Neuronal stem cell (in vitro differentiated cells): Measurements from ENCODE around the gene TPRKB.
"Not testable (repeated sequence)": the region's sequence is repeated elsewhere in the genome, so short reads cannot be mapped to it uniquely, and the experiment has no call there.

Source experiments
- DNase-seq: peaks from one replicate; pipeline ENCODE4 v3.0.0-alpha.2; 2013; ENCODE audit warnings: low spot score
- H2AFZ ChIP-seq: one replicate; pipeline ENCODE4 v1.6.1; 2013; ENCODE audit warnings: mild to moderate bottlenecking, low read length, inconsistent platforms
- H2AK5ac ChIP-seq: 2 replicates; pipeline ENCODE4 v1.6.1; 2013; ENCODE audit warnings: low read depth, mild to moderate bottlenecking, inconsistent platforms, low read length, moderate library complexity, mixed read lengths
- H2BK120ac ChIP-seq: 2 replicates; pipeline ENCODE4 v1.6.1; 2013; ENCODE audit warnings: low read depth, mild to moderate bottlenecking, inconsistent platforms, low read length, moderate library complexity, mixed read lengths
- H2BK12ac ChIP-seq: one replicate; pipeline ENCODE4 v1.6.1; 2013; ENCODE audit warnings: low read length, inconsistent platforms
- H2BK15ac ChIP-seq: 2 replicates; pipeline ENCODE4 v1.6.1; 2013; ENCODE audit warnings: mild to moderate bottlenecking, low read length, inconsistent platforms, mixed read lengths
- H2BK5ac ChIP-seq: one replicate; pipeline ENCODE4 v1.6.1; 2013; ENCODE audit warnings: inconsistent platforms, mild to moderate bottlenecking, low read length, moderate library complexity
- H3K14ac ChIP-seq: one replicate; pipeline ENCODE4 v1.6.1; 2013; ENCODE audit warnings: low read length, inconsistent platforms
- H3K18ac ChIP-seq: 2 replicates; pipeline ENCODE4 v1.6.1; 2013; ENCODE audit warnings: low read length, inconsistent platforms
- H3K23ac ChIP-seq: 2 replicates; pipeline ENCODE4 v1.6.1; 2013; ENCODE audit warnings: low read depth, mild to moderate bottlenecking, mixed read lengths, low read length, inconsistent platforms; ENCODE audit not compliant: poor library complexity
- H3K27ac ChIP-seq: replicated peaks from 3 replicates; pipeline ENCODE4 v1.5.1; 2013; ENCODE audit warnings: low read length, inconsistent platforms
- H3K27me3 ChIP-seq, 3 experiments: 2 replicates each; pipeline ENCODE4 v1.6.1; 2013; ENCODE audit warnings: low read length in 3 of 3, mild to moderate bottlenecking in 2 of 3, inconsistent platforms in 1 of 3, low read depth in 1 of 3, mixed read lengths in 1 of 3, moderate library complexity in 1 of 3; ENCODE audit not compliant: control insufficient read depth in 3 of 3, insufficient read depth in 3 of 3
- H3K36me3 ChIP-seq, 2 donors: replicated peaks in 1 of 2; 2 replicates each; pipeline ENCODE4 v1.6.1; 2013; ENCODE audit warnings: low read length in 2 of 2; ENCODE audit not compliant: control insufficient read depth in 2 of 2, insufficient read depth in 2 of 2
- H3K4ac ChIP-seq: 2 replicates; pipeline ENCODE4 v1.6.1; 2013; ENCODE audit warnings: inconsistent platforms, mild to moderate bottlenecking, low read length, moderate library complexity
- H3K4me1 ChIP-seq, 2 donors: 1 replicate in 1 of 2; 2 replicates in 1 of 2; pipeline ENCODE4 v1.6.1; 2013; ENCODE audit warnings: low read length in 2 of 2, low read depth in 1 of 2; ENCODE audit not compliant: control insufficient read depth in 2 of 2, insufficient read depth in 1 of 2
- H3K4me2 ChIP-seq: one replicate; pipeline ENCODE4 v1.6.1; 2013; ENCODE audit warnings: mild to moderate bottlenecking, low read length, inconsistent platforms; ENCODE audit not compliant: insufficient read depth, poor library complexity, severe bottlenecking
- H3K4me3 ChIP-seq, 2 donors: 2 replicates each; pipeline ENCODE4 v1.5.1; 2013; ENCODE audit warnings: low read length in 2 of 2, mild to moderate bottlenecking in 2 of 2, inconsistent platforms in 1 of 2, moderate library complexity in 1 of 2
- H3K79me1 ChIP-seq: one replicate; pipeline ENCODE4 v1.6.1; 2013; ENCODE audit warnings: low read depth, mild to moderate bottlenecking, inconsistent platforms, low read length, moderate library complexity
- H3K9ac ChIP-seq: one replicate; pipeline ENCODE4 v1.6.1; 2013; ENCODE audit warnings: mild to moderate bottlenecking, low read depth, low read length, inconsistent platforms; ENCODE audit not compliant: poor library complexity
- H3K9me3 ChIP-seq, 2 donors: replicated peaks in 1 of 2; 2 replicates each; pipeline versions ENCODE3 to v1.6.1; 2013; ENCODE audit warnings: low read length in 2 of 2, mild to moderate bottlenecking in 2 of 2, inconsistent platforms in 1 of 2, low read depth in 1 of 2, mixed read lengths in 1 of 2, moderate library complexity in 1 of 2; ENCODE audit not compliant: control insufficient read depth in 2 of 2, insufficient read depth in 1 of 2
- H4K8ac ChIP-seq: one replicate; pipeline ENCODE4 v1.6.1; 2013; ENCODE audit warnings: low read depth, mild to moderate bottlenecking, inconsistent platforms, low read length, moderate library complexity
- H4K91ac ChIP-seq: one replicate; pipeline ENCODE4 v1.6.1; 2013; ENCODE audit warnings: low read length, low read depth, mild to moderate bottlenecking, inconsistent platforms; ENCODE audit not compliant: poor library complexity
- whole genome bisulfite sequencing, 2 donors: extraction: QIAGEN DNeasy Blood & Tissue Kit; methylation state at CpG; one replicate each; pipeline ENCODE4 v1.1.7; 2013; ENCODE audit warnings: missing lambda C conversion rate in 2 of 2, mixed read lengths in 1 of 2; ENCODE audit not compliant: insufficient read length in 2 of 2, insufficient replicate concordance in 1 of 2; ENCODE audit errors: extremely low coverage in 2 of 2; 5-methylcytosine and 5-hydroxymethylcytosine counted together

Gene TPRKB

GRCh38 chr2:73754332-73754731 lies 17.2 kb upstream of the TPRKB start:
- WGBS, 2 donors, result no CpG with 5 or more reads among the region's 7 CpGs
- not testable (repeated sequence) for H3K23ac ChIP-seq, H2AFZ ChIP-seq, H3K9ac ChIP-seq, H4K91ac ChIP-seq, H2BK12ac ChIP-seq, H3K27ac ChIP-seq, H3K14ac ChIP-seq, H3K4me2 ChIP-seq, DNase-seq, H3K4me3 ChIP-seq, H2AK5ac ChIP-seq, H2BK5ac ChIP-seq, H3K79me1 ChIP-seq, H3K27me3 ChIP-seq, H2BK120ac ChIP-seq, H3K18ac ChIP-seq, H3K9me3 ChIP-seq, H4K8ac ChIP-seq, H2BK15ac ChIP-seq, H3K4me1 ChIP-seq, H3K4ac ChIP-seq
- H3K36me3 ChIP-seq, result peaks cover 6 to 63% of the 10 kb centered on the region in 2 donors

GRCh38 chr2:73749314-73749713 lies 12.2 kb upstream of the TPRKB start:
- Histone ChIP-seq H2BK12ac (no peak overlapping the region), H2BK15ac (no peak overlapping the region), H3K9me3 (no peaks in the 10 kb centered on the region), H4K8ac (no peak overlapping the region), H3K27ac (no peak overlapping the region), H2BK5ac (no peak overlapping the region), H4K91ac (no peak overlapping the region), H3K27me3 (no peaks in the 10 kb centered on the region), H3K9ac (no peak overlapping the region), H3K79me1 (no peaks in the 10 kb centered on the region), H3K4me1 (no peaks in the 10 kb centered on the region), H2BK120ac (no peak overlapping the region), H3K18ac (no peak overlapping the region), H3K36me3 (peaks cover 5 to 33% of the 10 kb centered on the region in 2 donors), H3K4me3 (no peak overlapping the region), H3K14ac (no peak overlapping the region), H3K23ac (no peak overlapping the region), H3K4me2 (no peak overlapping the region), H2AFZ (no peak overlapping the region), H2AK5ac (no peak overlapping the region), H3K4ac (no peak overlapping the region)
- WGBS, 2 donors, result no CpG with 5 or more reads among the region's 2 CpGs
- DNase-seq, result no peak

GRCh38 chr2:73746877-73747208 lies 9.7 kb upstream of the TPRKB start:
- no peak overlapping the region for H2AK5ac ChIP-seq
- H4K8ac ChIP-seq, result no peak overlapping the region
- no peak overlapping the region for H3K18ac ChIP-seq
- no peak overlapping the region for H3K4ac ChIP-seq
- H3K4me3 ChIP-seq, result no peak overlapping the region
- no peak overlapping the region for H3K14ac ChIP-seq
- no peak overlapping the region for H3K4me2 ChIP-seq
- no peak overlapping the region for H3K9ac ChIP-seq
- no CpG with 5 or more reads among the region's 3 CpGs for WGBS, 2 donors
- no peak overlapping the region for H4K91ac ChIP-seq
- no peak for DNase-seq
- no peak overlapping the region for H2BK12ac ChIP-seq
- H3K4me1 ChIP-seq, result no peaks in the 10 kb centered on the region
- H3K79me1 ChIP-seq, result no peaks in the 10 kb centered on the region
- H3K9me3 ChIP-seq, result no peaks in the 10 kb centered on the region
- H3K27me3 ChIP-seq, result peaks cover 0 to 3% (median 0%) of the 10 kb centered on the region in 3 experiments
- H3K23ac ChIP-seq, result no peak overlapping the region
- H2AFZ ChIP-seq, result no peak overlapping the region
- H3K36me3 ChIP-seq, result peaks cover 5 to 22% of the 10 kb centered on the region in 2 donors
- no peak overlapping the region for H2BK120ac ChIP-seq
- no peak overlapping the region for H2BK5ac ChIP-seq
- H2BK15ac ChIP-seq, result no peak overlapping the region
- no peak overlapping the region for H3K27ac ChIP-seq

- DNase-seq, result no peak
- H3K4me1 ChIP-seq, result no peaks in the 10 kb centered on the region
- H4K8ac ChIP-seq, result no peak overlapping the region
- no peak overlapping the region for H3K23ac ChIP-seq
- H3K79me1 ChIP-seq, result no peaks in the 10 kb centered on the region
- no peak overlapping the region for H3K4me3 ChIP-seq
- no peak overlapping the region for H3K9ac ChIP-seq
- no peak overlapping the region for H3K18ac ChIP-seq
- H3K4me2 ChIP-seq, result no peak overlapping the region
- H3K36me3 ChIP-seq, result peaks cover 5 to 22% of the 10 kb centered on the region in 2 donors
- peaks cover 0 to 5% (median 0%) of the 10 kb centered on the region in 3 experiments for H3K27me3 ChIP-seq
- no peak overlapping the region for H2BK5ac ChIP-seq
- no peak overlapping the region for H2BK120ac ChIP-seq
- no peak overlapping the region for H2AK5ac ChIP-seq
- H3K27ac ChIP-seq, result no peak overlapping the region
- H2AFZ ChIP-seq, result no peak overlapping the region
- H4K91ac ChIP-seq, result no peak overlapping the region
- peaks cover 0 to 2% of the 10 kb centered on the region in 2 donors for H3K9me3 ChIP-seq
- no peak overlapping the region for H2BK12ac ChIP-seq
- H3K4ac ChIP-seq, result no peak overlapping the region
- no CpG with 5 or more reads among the region's 11 CpGs for WGBS, 2 donors
- H3K14ac ChIP-seq, result no peak overlapping the region
- H2BK15ac ChIP-seq, result no peak overlapping the region
These were observed 9.1 kb upstream of the TPRKB start for GRCh38 chr2:73746015-73746876.
